ENCODE results near the gene UBR4. TPM values are rescaled to one million over a fixed set of nuclear protein-coding genes. Genes with fewer than 3 reads are reported as not detected.
"Not testable (repeated sequence)": the region's sequence is repeated elsewhere in the genome, so short reads cannot be mapped to it uniquely, and the experiment has no call there.

The UBR4 gene
- 63.7 and 69.9 TPM in 2 replicates for total RNA-seq (2014; rRNA removed; shearing (Covaris generic))
- polyA plus RNA-seq (2016; fragmentation: Nextera tagmentation; extraction: Ambion mirVana): 45.4 and 49.4 TPM in 2 replicates

DNA sequence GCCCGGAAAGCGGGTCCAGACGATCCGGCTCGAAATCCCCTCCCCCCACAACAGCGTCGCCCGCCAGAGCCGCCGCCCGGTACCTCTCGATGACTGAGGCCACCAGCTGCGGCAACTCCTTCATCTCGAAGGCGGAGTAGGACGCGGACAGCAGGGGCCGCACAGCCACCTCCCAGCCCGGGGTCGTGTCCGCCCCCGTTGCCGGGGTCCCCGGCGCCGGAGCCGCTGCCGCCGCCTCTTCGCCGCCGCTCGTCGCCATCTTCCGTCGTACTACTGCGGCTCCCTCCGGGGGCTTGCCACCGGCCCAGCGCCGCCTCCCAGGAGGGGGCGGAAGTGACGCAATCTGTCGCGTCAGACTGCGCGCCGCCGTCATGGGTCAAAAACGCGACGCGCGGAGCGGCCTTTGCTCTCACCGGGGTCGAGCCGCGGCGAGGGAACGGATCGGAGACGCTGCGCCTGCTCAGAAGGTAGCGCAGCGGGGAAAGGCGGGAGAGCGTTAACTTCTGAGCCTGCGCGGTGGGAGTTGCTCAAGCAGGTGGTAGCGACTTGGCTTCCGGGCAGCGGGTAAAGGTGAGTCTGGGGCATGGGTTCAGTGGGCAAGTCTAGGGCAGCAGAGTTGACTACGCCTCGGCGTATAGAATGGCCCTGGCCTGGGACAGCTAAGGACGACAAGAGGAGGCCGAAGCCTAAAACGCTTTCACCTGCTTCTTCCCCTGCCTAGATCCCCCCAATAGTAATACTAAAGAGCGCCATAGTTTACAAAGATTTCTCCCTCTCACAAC, at the start of gene UBR4:
TSS of gene UBR4 (minus strand) at position 277 of the 782 bp plus-strand sequence. CDS start at position 259, 18 bp downstream.
- H3K27ac ChIP-seq: peak within 1 kb of the TSS; percentile 93
- 1 to 2% methylated on average over 72 to 78 of the region's 80 CpGs for WGBS, 2 experiments (ENCODE audit: low coverage in 1 of 2, low lambda C conversion rate in 2 of 2, missing lambda C conversion rate in 2 of 2)
- peak within 1 kb of the TSS; percentile 73 for H2AFZ ChIP-seq
- H3K9me3 ChIP-seq (ENCODE audit: low read depth): no peaks in the 10 kb centered on the region
- DNase-seq: peak; percentile 98
- no peaks in the 10 kb centered on the region for H3K27me3 ChIP-seq (replicated peaks; ENCODE audit: insufficient read depth)
- peaks cover 36% of the 10 kb centered on the region for H3F3A ChIP-seq (ENCODE audit: insufficient read depth)
- 0 out of 2 replicates have a peak, but pooled peaks cover 8% of the 10 kb centered on the region for H3K36me3 ChIP-seq (ENCODE audit: low read depth)
- peak within 1 kb of the TSS; percentile 96 for H3K4me2 ChIP-seq (ENCODE audit: unreplicated experiment)
- TF ChIP-seq EZH2 (IDR thresholded peaks at IDR 0.05; ENCODE audit: insufficient read depth, poor library complexity, severe bottlenecking): no peak
- no peak for TF ChIP-seq EZH2phosphoT487 (IDR thresholded peaks at IDR 0.05; ENCODE audit: insufficient read depth, low read depth)
- no peaks in the 10 kb centered on the region for H3K9me2 ChIP-seq (ENCODE audit: insufficient read depth)
- peaks cover 7% of the 10 kb centered on the region; the same call in 1 of the 2 replicates for H4K20me1 ChIP-seq (ENCODE audit: insufficient read depth)
- peaks cover 96% of the 10 kb centered on the region for H3K79me2 ChIP-seq (ENCODE audit: insufficient read depth)
- peak within 1 kb of the TSS; percentile 96 for H3K9ac ChIP-seq
- peak within 1 kb of the TSS; percentile 86 for H3K4me3 ChIP-seq
- H3K4me1 ChIP-seq (ENCODE audit: insufficient read depth): peaks cover 27% of the 10 kb centered on the region
- in situ Hi-C loops (cut with MboI): no loop called here

DNA sequence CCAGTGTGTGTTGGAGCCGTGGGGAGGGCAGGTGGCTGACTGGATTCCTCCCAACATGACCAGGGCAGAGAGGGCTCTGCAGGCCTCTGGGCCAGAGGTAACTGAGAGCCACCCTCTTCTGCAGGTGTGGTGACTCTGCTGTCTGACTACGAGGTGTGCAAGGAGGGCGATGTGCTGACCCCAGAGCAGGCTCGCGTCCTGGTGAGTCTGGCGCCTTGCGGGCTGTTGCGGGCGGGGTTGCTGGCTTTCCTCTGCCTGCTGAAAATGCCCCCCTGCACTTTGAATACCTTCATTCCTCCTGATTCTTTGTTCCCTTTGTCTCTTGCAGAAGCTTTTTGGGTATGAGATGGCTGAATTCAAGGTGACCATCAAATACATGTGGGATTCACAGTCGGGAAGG, 48.3 kb upstream of the UBR4 start:
- Histone ChIP-seq H4K20me1 (ENCODE audit: insufficient read depth) (no peaks in the 10 kb centered on the region), H3K4me3 (no peak overlapping the region), H3K9ac (no peak overlapping the region), H3K4me1 (ENCODE audit: insufficient read depth) (peaks cover 29% of the 10 kb centered on the region), H2AFZ (no peak overlapping the region), H3K27me3 (replicated peaks; ENCODE audit: insufficient read depth) (no peaks in the 10 kb centered on the region), H3K79me2 (ENCODE audit: insufficient read depth) (peaks cover 33% of the 10 kb centered on the region), H3K4me2 (ENCODE audit: unreplicated experiment) (no peak overlapping the region), H3K9me2 (ENCODE audit: insufficient read depth) (no peaks in the 10 kb centered on the region), H3F3A (ENCODE audit: insufficient read depth) (peaks cover 29% of the 10 kb centered on the region), H3K9me3 (ENCODE audit: low read depth) (no peaks in the 10 kb centered on the region), H3K27ac (peak overlapping the region; percentile 74; the same call in 1 of the 2 replicates), H3K36me3 (ENCODE audit: low read depth) (peaks cover 20% of the 10 kb centered on the region; the same call in 1 of the 2 replicates)
- TF ChIP-seq EZH2phosphoT487 (IDR thresholded peaks at IDR 0.05; ENCODE audit: insufficient read depth, low read depth): no peak
- no peak for TF ChIP-seq EZH2 (IDR thresholded peaks at IDR 0.05; ENCODE audit: insufficient read depth, poor library complexity, severe bottlenecking)
- in situ Hi-C loops (cut with MboI): no loop called here
- DNase-seq: no peak
- WGBS, 2 experiments (ENCODE audit: low coverage in 1 of 2, low lambda C conversion rate in 2 of 2, missing lambda C conversion rate in 2 of 2): 93 to 95% methylated on average over 10 of the region's 10 CpGs

DNA sequence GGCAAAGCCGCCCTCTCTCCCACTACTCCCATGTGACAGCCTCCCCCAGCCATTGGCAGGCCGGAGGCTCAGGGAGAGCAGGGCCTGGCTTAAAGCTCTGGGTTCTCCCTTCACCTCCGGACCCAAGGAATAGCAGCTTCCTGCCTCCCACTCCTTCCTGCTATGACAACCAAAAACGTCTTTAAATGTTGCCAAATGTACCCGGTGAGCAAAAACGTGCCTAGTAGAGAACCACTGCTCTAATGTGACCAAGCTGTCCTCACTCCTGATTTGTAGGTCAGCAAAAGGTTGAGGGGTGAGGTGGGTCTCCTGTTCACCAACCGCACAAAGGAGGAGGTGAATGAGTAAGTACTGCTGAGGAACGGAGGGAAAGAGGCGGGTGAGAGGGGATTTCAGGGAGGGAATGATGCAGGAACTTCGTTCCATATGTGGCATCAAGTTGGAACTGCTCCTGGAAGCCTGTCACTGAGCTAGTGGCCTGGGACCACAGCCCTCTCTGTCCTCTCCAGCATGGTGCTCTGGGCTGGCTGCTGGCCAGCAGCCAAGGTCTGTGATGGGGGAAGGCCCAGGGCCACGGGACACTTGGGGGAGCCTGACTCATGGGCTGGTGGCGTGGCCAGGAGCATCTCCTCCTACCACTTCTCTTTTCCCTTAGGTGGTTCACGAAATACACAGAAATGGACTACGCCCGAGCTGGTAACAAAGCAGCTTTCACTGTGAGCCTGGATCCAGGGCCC, 47.3 kb upstream of the UBR4 start:
- H3K4me1 ChIP-seq (ENCODE audit: insufficient read depth): peaks cover 38% of the 10 kb centered on the region
- H3K27ac ChIP-seq: peak overlapping the region; percentile 74
- WGBS, 2 experiments (ENCODE audit: low coverage in 1 of 2, low lambda C conversion rate in 2 of 2, missing lambda C conversion rate in 2 of 2): 52% methylated on average over 15 of the region's 15 CpGs
- no peak overlapping the region for H2AFZ ChIP-seq
- H3K36me3 ChIP-seq (ENCODE audit: low read depth): peaks cover 20% of the 10 kb centered on the region; the same call in 1 of the 2 replicates
- no peak overlapping the region for H3K4me3 ChIP-seq
- in situ Hi-C loops (cut with MboI): no loop called here
- H3K79me2 ChIP-seq (ENCODE audit: insufficient read depth): peaks cover 43% of the 10 kb centered on the region
- no peaks in the 10 kb centered on the region for H3K9me3 ChIP-seq (ENCODE audit: low read depth)
- H3F3A ChIP-seq (ENCODE audit: insufficient read depth): peaks cover 29% of the 10 kb centered on the region
- H3K4me2 ChIP-seq (ENCODE audit: unreplicated experiment): peak overlapping the region; percentile 23
- H3K9me2 ChIP-seq (ENCODE audit: insufficient read depth): no peaks in the 10 kb centered on the region
- H3K27me3 ChIP-seq (replicated peaks; ENCODE audit: insufficient read depth): no peaks in the 10 kb centered on the region
- no peaks in the 10 kb centered on the region; the same call in 1 of the 2 replicates for H4K20me1 ChIP-seq (ENCODE audit: insufficient read depth)
- H3K9ac ChIP-seq: peak overlapping the region; percentile 56
- TF ChIP-seq EZH2 (IDR thresholded peaks at IDR 0.05; ENCODE audit: insufficient read depth, poor library complexity, severe bottlenecking): no peak
- peak; percentile 65 for DNase-seq

DNA sequence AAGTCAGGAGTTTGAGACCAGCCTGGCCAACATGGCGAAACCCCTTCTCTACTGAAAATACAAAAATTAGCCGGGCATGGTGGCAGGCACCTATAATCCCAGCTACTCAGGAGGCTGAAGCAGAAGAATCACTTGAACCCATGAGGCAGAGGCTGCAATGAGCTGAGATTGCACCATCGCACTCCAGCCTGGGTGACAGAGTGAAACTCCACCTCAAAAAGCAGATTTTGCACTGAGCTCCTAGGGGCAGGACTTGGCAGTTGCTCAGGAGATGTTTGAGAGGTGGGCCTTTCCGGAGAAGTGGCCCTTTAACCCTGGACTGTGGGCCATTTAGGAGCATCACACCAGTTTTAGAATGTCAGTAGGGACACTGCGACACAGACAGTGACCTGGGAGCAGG, 46.2 kb upstream of the UBR4 start:
- H3K27me3 ChIP-seq (replicated peaks; ENCODE audit: insufficient read depth); in situ Hi-C loops (cut with MboI); H3K27ac ChIP-seq; H3K4me3 ChIP-seq; H2AFZ ChIP-seq; H3K9me2 ChIP-seq (ENCODE audit: insufficient read depth); H3K9me3 ChIP-seq (ENCODE audit: low read depth); DNase-seq; H4K20me1 ChIP-seq (ENCODE audit: insufficient read depth); H3K4me2 ChIP-seq (ENCODE audit: unreplicated experiment): not testable (repeated sequence)
- Histone ChIP-seq H3K36me3 (ENCODE audit: low read depth) (peaks cover 20% of the 10 kb centered on the region; the same call in 1 of the 2 replicates), H3K79me2 (ENCODE audit: insufficient read depth) (peaks cover 51% of the 10 kb centered on the region), H3K9ac (peak overlapping the region; percentile 56; the same call in 1 of the 2 replicates), H3K4me1 (ENCODE audit: insufficient read depth) (peaks cover 36% of the 10 kb centered on the region), H3F3A (ENCODE audit: insufficient read depth) (peaks cover 22% of the 10 kb centered on the region)
- WGBS, 2 experiments (ENCODE audit: low coverage in 1 of 2, low lambda C conversion rate in 2 of 2, missing lambda C conversion rate in 2 of 2): 99 to 100% methylated on average over 5 of the region's 5 CpGs

All from GM23248 (cell line).